PC-3 (cell line): ENCODE results near the gene TNFAIP8. TPM values are rescaled to one million over a fixed set of nuclear protein-coding genes. Genes with fewer than 3 reads are reported as not detected.
A peak's percentile ranks its signal among the peaks of the same experiment; 100 is the strongest.

Experiments used
- ATAC-seq: fragments of 200-7000 bp; cut with Tn5 transposase; 2 replicates; pipeline ENCODE4 v1.9.1; 2020; ENCODE audit warnings: mild to moderate bottlenecking, moderate library complexity
- BruUV-seq: library from RNA; stranded (reverse); fragments of 400-500 nt; replicated peaks from 2 replicates; lab custom pipeline; 2021; lab: Mats Ljungman, UMichigan
- CTCF ChIA-PET: fragments of 300-600 bp; sonication (Branson Sonifier 250); formaldehyde crosslinking; loops from one replicate; lab custom pipeline; 2022; ENCODE audit warnings: antibody characterized with exemption; lab: Charles Lee
- POLR2A ChIA-PET: fragments of 300-600 bp; sonication (Branson Sonifier 250); formaldehyde crosslinking; loops from one replicate; lab custom pipeline; 2022; ENCODE audit warnings: antibody characterized with exemption; ENCODE audit not compliant: unreplicated experiment; lab: Charles Lee
- DNase-seq: peaks from one replicate; pipeline ENCODE4 v3.0.0-alpha.2; 2015
- H2AFZ ChIP-seq: fragments of 300-600 bp; sonication (generic); 2 replicates; pipeline ENCODE4 v1.6.0; 2016; ENCODE audit warnings: antibody characterized with exemption, low read length
- H3F3A ChIP-seq: fragments of 300-600 bp; sonication (generic); one replicate; pipeline ENCODE4 v1.6.0; 2017; ENCODE audit warnings: antibody characterized with exemption, low read length, control low read depth, mild to moderate bottlenecking; ENCODE audit not compliant: unreplicated experiment
- H3K27ac ChIP-seq: fragments of 300-600 bp; sonication (generic); 2 replicates; pipeline ENCODE4 v1.5.1; 2016; ENCODE audit warnings: mild to moderate bottlenecking, low read length
- H3K27me3 ChIP-seq: fragments of 300-600 bp; sonication (generic); 2 replicates; pipeline ENCODE4 v1.6.1; 2016; ENCODE audit warnings: low read length, mixed read lengths
- H3K36me3 ChIP-seq: fragments of 300-600 bp; sonication (generic); 2 replicates; pipeline ENCODE4 v1.6.1; 2016; ENCODE audit warnings: low read depth, mixed run types, low read length, mixed read lengths
- H3K4me1 ChIP-seq: fragments of 300-600 bp; sonication (generic); 2 replicates; pipeline ENCODE4 v1.5.1; 2016; ENCODE audit warnings: low read length; ENCODE audit not compliant: insufficient read depth
- H3K4me2 ChIP-seq: fragments of 300-600 bp; sonication (generic); 2 replicates; pipeline ENCODE4 v1.6.0; 2016; ENCODE audit warnings: low read length
- H3K4me3 ChIP-seq: fragments of 300-600 bp; sonication (generic); 2 replicates; pipeline ENCODE4 v1.5.1; 2016; ENCODE audit warnings: mild to moderate bottlenecking, low read length, mixed read lengths
- H3K79me2 ChIP-seq: fragments of 300-600 bp; sonication (generic); 2 replicates; pipeline ENCODE4 v1.6.1; 2017; ENCODE audit warnings: low read length, mixed read lengths
- H3K9ac ChIP-seq: fragments of 300-600 bp; sonication (generic); 2 replicates; pipeline ENCODE4 v1.6.0; 2016; ENCODE audit warnings: mild to moderate bottlenecking, low read length
- H3K9me2 ChIP-seq: fragments of 300-600 bp; sonication (generic); replicated peaks from 2 replicates; pipeline ENCODE4 v1.6.1; 2016; ENCODE audit warnings: mixed run types, low read length, mixed read lengths
- H3K9me3 ChIP-seq: fragments of 300-600 bp; sonication (generic); 2 replicates; pipeline ENCODE4 v1.6.1; 2016; ENCODE audit warnings: low read length, mixed read lengths
- H4K20me1 ChIP-seq: fragments of 300-600 bp; sonication (generic); 2 replicates; pipeline ENCODE4 v1.6.1; 2016; ENCODE audit warnings: low read length, mixed read lengths
- CTCF ChIP-seq: fragments of 300-600 bp; sonication (generic); conservative IDR thresholded peaks from 2 replicates; pipeline ENCODE4 v1.5.1; 2017; ENCODE audit warnings: antibody characterized with exemption, low read depth, mild to moderate bottlenecking, low read length
- EZH2 ChIP-seq: fragments of 300-600 bp; sonication (generic); IDR thresholded peaks from one replicate; pipeline ENCODE4 v1.6.1; 2017; ENCODE audit warnings: antibody characterized with exemption, mild to moderate bottlenecking, low read length; ENCODE audit not compliant: unreplicated experiment
- EZH2phosphoT487 ChIP-seq: fragments of 300-600 bp; sonication (generic); IDR thresholded peaks from 2 replicates; pipeline ENCODE4 v1.6.1; 2018; ENCODE audit warnings: mild to moderate bottlenecking, antibody characterized with exemption, low read length, borderline replicate concordance
- intact Hi-C: fragments of 100-400 bp; cut with micrococcal nuclease; formaldehyde crosslinking; loops from 2 replicates; pipeline ENCODE4 v1.9.0; 2023
- total RNA-seq: library from RNA; depleted of rRNA; stranded (reverse); fragments of >200 nt; gene quantifications from 2 replicates; pipeline ENCODE4 v1.2.3, GENCODE V29; 2014

Gene TNFAIP8
- total RNA-seq, 1 experiment from 2014 or later, result 20.0 TPM

- H4K20me1 ChIP-seq, result no peaks in the 10 kb centered on the region
- no peak overlapping the region for H3K9ac ChIP-seq
- H3K9me2 ChIP-seq, result no peaks in the 10 kb centered on the region
- peaks cover 28% of the 10 kb centered on the region for H3K4me1 ChIP-seq
- no TSS peak for BruUV-seq
- no peaks in the 10 kb centered on the region for H3K27me3 ChIP-seq
- ChIA-PET CTCF (no interaction called here), POLR2A (no interaction called here)
- no peaks in the 10 kb centered on the region for H3F3A ChIP-seq
- no peak overlapping the region for H2AFZ ChIP-seq
- H3K4me3 ChIP-seq, result no peak overlapping the region
- H3K36me3 ChIP-seq, result no peaks in the 10 kb centered on the region
- H3K9me3 ChIP-seq, result no peaks in the 10 kb centered on the region
- ATAC-seq (no peak), DNase-seq (no peak)
- H3K27ac ChIP-seq, result no peak overlapping the region
- TF ChIP-seq EZH2phosphoT487, result no peak
- no peak for TF ChIP-seq EZH2
- no peak for TF ChIP-seq CTCF
- H3K79me2 ChIP-seq, result peaks cover 54% of the 10 kb centered on the region
- intact Hi-C loops, result no loop called here
- no peak overlapping the region for H3K4me2 ChIP-seq
Observed at GRCh38 chr5:119366540-119366881, 10.7 kb downstream of the TNFAIP8 start.

- Histone ChIP-seq H3K9me3 (no peaks in the 10 kb centered on the region), H3F3A (no peaks in the 10 kb centered on the region), H3K27me3 (no peaks in the 10 kb centered on the region), H3K27ac (peak overlapping the region; percentile 34), H3K4me1 (peaks cover 21% of the 10 kb centered on the region), H2AFZ (no peak overlapping the region), H3K79me2 (peaks cover 42% of the 10 kb centered on the region), H3K9ac (no peak overlapping the region), H3K4me3 (no peak overlapping the region), H3K9me2 (no peaks in the 10 kb centered on the region), H3K36me3 (no peaks in the 10 kb centered on the region), H3K4me2 (peak overlapping the region; percentile 16; the same call in 1 of the 2 replicates), H4K20me1 (no peaks in the 10 kb centered on the region)
- no TSS peak for BruUV-seq
- POLR2A ChIA-PET, result no interaction called here
- DNase-seq, result peak; percentile 57
- TF ChIP-seq EZH2, result no peak
- no peak for TF ChIP-seq EZH2phosphoT487
- no peak for TF ChIP-seq CTCF
- ATAC-seq, result peak; percentile 83
- CTCF ChIA-PET, result no interaction called here
- intact Hi-C loops, result no loop called here
Observed at GRCh38 chr5:119367502-119368237, 11.9 kb downstream of the TNFAIP8 start.

GRCh38 chr5:119368238-119368630, 12.4 kb downstream of the TNFAIP8 start:
- H3K4me2 ChIP-seq, result peak overlapping the region; percentile 16; the same call in 1 of the 2 replicates
- peak; percentile 35; the same call in 1 of the 2 replicates for ATAC-seq

More at GRCh38 chr5:119368238-119368630, 12.4 kb downstream of the TNFAIP8 start:
- Histone ChIP-seq H3K27me3 (no peaks in the 10 kb centered on the region), H3K4me3 (no peak overlapping the region), H3K9ac (no peak overlapping the region), H3F3A (no peaks in the 10 kb centered on the region), H3K36me3 (no peaks in the 10 kb centered on the region), H3K9me2 (no peaks in the 10 kb centered on the region), H3K79me2 (peaks cover 37% of the 10 kb centered on the region), H3K27ac (peak overlapping the region; percentile 34), H2AFZ (no peak overlapping the region), H4K20me1 (no peaks in the 10 kb centered on the region), H3K9me3 (no peaks in the 10 kb centered on the region), H3K4me1 (peaks cover 21% of the 10 kb centered on the region)
- BruUV-seq, result no TSS peak
- POLR2A ChIA-PET, result no interaction called here
- TF ChIP-seq CTCF (no peak), EZH2phosphoT487 (no peak), EZH2 (no peak)
- peak; percentile 7 for DNase-seq
- intact Hi-C loops, result no loop called here
- CTCF ChIA-PET, result no interaction called here
